Psoas muscle (tissue), 8 donors: Measurements from ENCODE around the gene HK1. TPM values are rescaled to one million over a fixed set of nuclear protein-coding genes. Genes with fewer than 3 reads are reported as not detected.
"Not testable (repeated sequence)": the region's sequence is repeated elsewhere in the genome, so short reads cannot be mapped to it uniquely, and the experiment has no call there.

Source experiments
- ATAC-seq, 4 donors: fragments of 200-7000 bp; cut with Tn5 transposase; one replicate each; pipeline ENCODE4 v1.9.1; 2020; ENCODE audit warnings: moderate library complexity in 3 of 4, mild to moderate bottlenecking in 2 of 4
- DNase-seq, 2 donors: peaks; one replicate each; pipeline ENCODE4 v3.0.0-alpha.2; 2020
- H3K27ac ChIP-seq: fragments of 200-600 bp; one replicate; pipeline ENCODE4 v1.8.0; 2022
- H3K27me3 ChIP-seq, 3 donors: fragments of 200-600 bp in 1 of 3; one replicate each; pipeline versions ENCODE4 v1.6.1 to v1.8.0; 2013 to 2022; ENCODE audit warnings: low read length in 2 of 3, mild to moderate bottlenecking in 2 of 3, moderate library complexity in 1 of 3; ENCODE audit not compliant: insufficient read depth in 3 of 3
- H3K36me3 ChIP-seq, 2 donors: fragments of 200-600 bp in 1 of 2; one replicate each; pipeline versions ENCODE4 v1.6.1 to v1.8.0; 2013 to 2022; ENCODE audit warnings: low read depth in 1 of 2, mild to moderate bottlenecking in 1 of 2, moderate library complexity in 1 of 2; ENCODE audit not compliant: insufficient read depth in 1 of 2
- H3K4me1 ChIP-seq: fragments of 200-600 bp; one replicate; pipeline ENCODE4 v1.8.0; 2022
- H3K4me3 ChIP-seq: fragments of 200-600 bp; one replicate; pipeline ENCODE4 v1.8.0; 2022; ENCODE audit warnings: mild to moderate bottlenecking
- H3K9me3 ChIP-seq: fragments of 200-600 bp; one replicate; pipeline ENCODE4 v1.8.0; 2022
- WGBS, 3 donors: extraction: QIAGEN DNeasy Blood & Tissue Kit; methylation state at CpG; one replicate each; pipeline versions ENCODE4 v1.1.6 to v1.1.7; 2013; 5-methylcytosine and 5-hydroxymethylcytosine counted together
- intact Hi-C, 2 donors: fragments of 100-400 bp; cut with DNase I; formaldehyde crosslinking; loops; one replicate each; pipeline versions ENCODE4 v1.11.0 to v1.14.2; 2022
- polyA plus RNA-seq, 3 donors: library from polyadenylated mRNA; stranded (reverse); fragments of 200-250 nt; gene quantifications; one replicate each; pipeline ENCODE4 v1.2.3, GENCODE V29; 2013
- total RNA-seq, 4 donors: library from RNA; stranded (reverse); fragmentation: NEBNext Ultra II Directional in 2 of 4; extraction: Animal tissue kit (Norgen Biotek cat#: 25700) in 2 of 4; gene quantifications; one replicate each; pipeline versions ENCODE4 v1.2.1 to v1.2.4, GENCODE V29; 2021 to 2023
- TF ChIP-seq, protein P1 (sequence below): fragments of 200-600 bp; IDR thresholded peaks from one replicate; pipeline ENCODE4 v1.8.0; 2022; ENCODE audit warnings: antibody characterized with exemption
- donor health status: healthy with polysubstance abuse.
- donor health status: DM: no; HTN: no; CAD: no; lungs with moderate emphysema.
- donor health status: Bipolar disorder and iron deficiency.
- donor health status: healthy.
- donor health status: DM: yes; HTN: yes; CAD: no.
- donor health status: DM: no; HTN: no; CAD: no.
- donor health status: DM: no; HTN: no; CAD: no.
- donor health status: DM: yes; HTN: yes; CAD: no.

The HK1 gene
- total and polyA plus RNA-seq, 7 donors = 134 to 336 (median 254) TPM

DNA sequence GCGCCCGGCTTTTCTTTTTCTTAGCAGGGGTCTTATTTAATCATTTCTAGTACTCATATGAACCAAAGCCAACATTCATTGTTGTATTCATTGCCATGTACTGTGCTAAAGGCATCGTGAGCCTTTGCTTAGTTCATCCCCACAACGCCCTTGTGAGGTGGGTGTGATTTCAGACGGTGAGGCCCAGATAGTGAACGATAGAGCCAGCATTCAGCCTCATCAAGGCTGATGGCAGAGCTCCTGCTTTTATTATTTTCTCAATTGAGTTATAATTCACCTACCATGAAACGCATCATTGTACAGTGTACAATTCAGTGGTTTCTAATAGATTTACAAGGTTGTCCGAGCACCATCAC, 50.1 kb downstream of the HK1 start:
- ATAC-seq = peak; percentile 22 to 39 (median 33)
- TF ChIP-seq, protein P1, sequence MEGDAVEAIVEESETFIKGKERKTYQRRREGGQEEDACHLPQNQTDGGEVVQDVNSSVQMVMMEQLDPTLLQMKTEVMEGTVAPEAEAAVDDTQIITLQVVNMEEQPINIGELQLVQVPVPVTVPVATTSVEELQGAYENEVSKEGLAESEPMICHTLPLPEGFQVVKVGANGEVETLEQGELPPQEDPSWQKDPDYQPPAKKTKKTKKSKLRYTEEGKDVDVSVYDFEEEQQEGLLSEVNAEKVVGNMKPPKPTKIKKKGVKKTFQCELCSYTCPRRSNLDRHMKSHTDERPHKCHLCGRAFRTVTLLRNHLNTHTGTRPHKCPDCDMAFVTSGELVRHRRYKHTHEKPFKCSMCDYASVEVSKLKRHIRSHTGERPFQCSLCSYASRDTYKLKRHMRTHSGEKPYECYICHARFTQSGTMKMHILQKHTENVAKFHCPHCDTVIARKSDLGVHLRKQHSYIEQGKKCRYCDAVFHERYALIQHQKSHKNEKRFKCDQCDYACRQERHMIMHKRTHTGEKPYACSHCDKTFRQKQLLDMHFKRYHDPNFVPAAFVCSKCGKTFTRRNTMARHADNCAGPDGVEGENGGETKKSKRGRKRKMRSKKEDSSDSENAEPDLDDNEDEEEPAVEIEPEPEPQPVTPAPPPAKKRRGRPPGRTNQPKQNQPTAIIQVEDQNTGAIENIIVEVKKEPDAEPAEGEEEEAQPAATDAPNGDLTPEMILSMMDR = no peak
- Histone ChIP-seq H3K27ac (peak overlapping the region; percentile 93), H3K9me3 (no peaks in the 10 kb centered on the region), H3K4me1 (peaks cover 72% of the 10 kb centered on the region), H3K27me3 (no peaks in the 10 kb centered on the region), H3K4me3 (peak overlapping the region; percentile 64), H3K36me3 (peaks cover 5% of the 10 kb centered on the region in 2 donors)
- 37 to 46% (median 40%) methylated on average over 8 of the region's 8 CpGs for WGBS, 3 donors
- DNase-seq = no peak
- intact Hi-C loops = loop anchor here in 1 of 2 donors (5.0 kb wide), 1 partner anchor 44 kb away; no protein-coding TSS in a partner anchor

DNA sequence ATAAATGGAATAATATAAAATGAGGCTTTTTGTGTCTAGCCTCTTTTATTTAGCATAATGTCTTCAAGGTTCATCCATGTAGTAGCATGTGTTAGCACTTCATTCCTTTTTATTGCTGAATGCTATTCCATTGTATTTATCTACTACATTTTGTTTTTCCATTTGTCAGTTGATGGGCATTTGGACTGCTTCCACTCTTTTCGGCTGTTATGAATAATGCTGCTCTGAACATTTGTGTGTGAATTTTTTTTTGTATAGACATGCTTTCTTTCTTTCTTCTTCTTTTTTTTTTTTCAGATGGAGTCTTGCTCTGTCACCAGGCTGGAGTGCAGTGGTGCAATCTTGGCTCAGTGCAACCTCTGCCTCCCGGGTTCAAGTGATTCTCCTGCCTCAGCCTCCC, 50.6 kb downstream of the HK1 start:
- H3K4me3 ChIP-seq = peak overlapping the region; percentile 64
- peak overlapping the region; percentile 93 for H3K27ac ChIP-seq
- H3K4me1 ChIP-seq = peaks cover 72% of the 10 kb centered on the region
- WGBS, 3 donors = 53 to 80% (median 57%) methylated on average over 2 of the region's 2 CpGs
- intact Hi-C loops = loop anchor here in 1 of 2 donors (5.0 kb wide), 1 partner anchor 43 kb away; no protein-coding TSS in a partner anchor
- H3K27me3 ChIP-seq, ATAC-seq, H3K9me3 ChIP-seq, H3K36me3 ChIP-seq, DNase-seq: not testable (repeated sequence)

DNA sequence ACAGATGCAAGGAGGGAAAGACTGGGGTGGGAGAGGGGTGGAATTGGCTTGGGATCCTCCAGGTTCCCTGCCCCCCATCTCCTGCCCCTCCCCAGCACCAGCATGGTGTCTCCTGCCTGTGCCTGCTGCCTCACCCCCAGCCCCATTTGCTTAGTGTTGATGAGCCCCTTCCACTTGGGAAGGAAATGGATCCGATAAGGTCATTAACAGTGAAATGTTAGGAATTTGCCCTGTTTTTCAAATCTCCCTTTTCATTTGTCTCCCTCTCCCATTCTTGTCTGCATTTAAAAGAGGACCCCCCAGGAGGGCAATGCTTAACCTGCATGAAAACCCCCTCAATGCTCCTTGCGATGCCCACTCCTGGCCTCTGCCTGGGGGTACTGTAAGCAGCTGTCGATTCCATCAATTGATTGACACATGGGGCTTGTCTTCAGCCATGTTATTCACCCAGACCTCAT, 51.5 kb downstream of the HK1 start:
- no peak for DNase-seq
- ATAC-seq = no peak
- Histone ChIP-seq H3K4me1 (peaks cover 75% of the 10 kb centered on the region), H3K36me3 (peaks cover 5% of the 10 kb centered on the region in 2 donors), H3K4me3 (no peak overlapping the region), H3K27me3 (no peaks in the 10 kb centered on the region), H3K27ac (peak overlapping the region; percentile 93), H3K9me3 (no peaks in the 10 kb centered on the region)
- intact Hi-C loops = loop anchor here in 1 of 2 donors (5.0 kb wide), 1 partner anchor 43 kb away; no protein-coding TSS in a partner anchor
- 72 to 78% (median 76%) methylated on average over 3 of the region's 3 CpGs for WGBS, 3 donors
- TF ChIP-seq, protein P1 = no peak

DNA sequence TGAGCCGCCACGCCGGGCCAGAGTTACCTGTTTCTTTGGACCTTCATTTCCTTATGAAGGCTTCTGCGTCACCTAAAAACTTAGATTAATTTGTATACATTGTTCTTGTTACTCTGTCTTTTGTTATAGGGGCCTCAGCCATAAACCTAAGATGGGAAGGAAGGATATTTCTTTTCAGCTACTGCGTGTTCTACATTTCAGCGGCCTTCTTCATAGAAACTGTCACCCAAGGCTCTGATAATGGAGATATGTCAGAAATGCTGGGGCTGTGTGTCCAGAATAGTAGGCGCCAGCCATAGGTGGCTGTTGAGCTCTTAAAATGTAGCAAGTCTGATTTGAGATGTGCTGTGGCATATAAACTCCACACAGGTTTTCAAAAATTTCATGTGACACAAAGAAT, 52.9 kb downstream of the HK1 start:
- DNase-seq = no peak
- WGBS, 3 donors = 96% methylated on average over 7 of the region's 7 CpGs
- H3K4me1 ChIP-seq = peaks cover 80% of the 10 kb centered on the region

DNA sequence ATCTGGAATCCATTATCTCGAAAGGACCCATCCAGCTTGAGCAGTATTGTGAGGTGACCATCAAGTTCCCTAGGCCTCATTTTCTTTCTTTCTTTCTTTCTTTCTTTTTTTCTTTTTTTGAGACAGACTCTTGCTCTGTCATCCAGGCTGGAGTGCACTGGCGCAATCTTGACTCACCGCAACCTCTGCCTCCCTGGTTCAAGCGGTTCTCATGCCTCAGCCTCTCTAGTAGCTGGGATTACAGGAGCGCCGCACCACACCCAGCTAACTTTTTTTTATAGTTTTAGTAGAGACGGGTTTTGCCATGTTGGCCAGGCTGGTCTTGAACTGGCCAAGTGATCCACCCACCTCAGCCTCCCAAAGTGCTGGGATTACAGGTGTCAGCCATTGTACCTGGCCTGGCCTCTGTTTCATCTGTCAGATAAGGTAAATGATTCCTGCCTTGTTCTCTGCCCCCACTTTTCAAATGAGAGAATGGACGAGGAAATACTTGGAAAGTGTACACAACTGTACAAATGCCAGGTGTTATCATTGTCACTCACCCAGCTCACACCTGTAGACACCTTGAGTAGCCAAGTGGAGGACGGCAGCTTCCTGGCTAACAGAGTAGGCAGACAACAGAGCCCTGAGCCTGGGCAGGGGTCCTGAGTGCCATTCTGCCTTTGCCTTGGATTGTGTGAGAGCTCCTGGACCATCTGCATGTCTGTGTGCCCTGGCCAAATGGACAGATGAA, 54.1 kb downstream of the HK1 start:
- no peaks in the 10 kb centered on the region for H3K9me3 ChIP-seq
- peak overlapping the region; percentile 93 for H3K27ac ChIP-seq
- H3K27me3 ChIP-seq = no peaks in the 10 kb centered on the region
- ATAC-seq (no peak), DNase-seq (no peak)
- peaks cover 5% of the 10 kb centered on the region in 2 donors for H3K36me3 ChIP-seq
- 73 to 96% (median 76%) methylated on average over 9 of the region's 9 CpGs for WGBS, 3 donors
- TF ChIP-seq, protein P1 = no peak
- H3K4me1 ChIP-seq = peaks cover 76% of the 10 kb centered on the region
- H3K4me3 ChIP-seq = peak overlapping the region; percentile 35
- intact Hi-C loops = no loop called here

More for the DNA sequence above, 52.9 kb downstream of the HK1 start:
- intact Hi-C loops = no loop called here
- H3K36me3 ChIP-seq = peaks cover 5% of the 10 kb centered on the region in 2 donors
- H3K27me3 ChIP-seq = no peaks in the 10 kb centered on the region
- no peak for ATAC-seq
- no peaks in the 10 kb centered on the region for H3K9me3 ChIP-seq
- TF ChIP-seq, protein P1 = no peak
- H3K27ac ChIP-seq = peak overlapping the region; percentile 93
- no peak overlapping the region for H3K4me3 ChIP-seq
